ENCODE measurements around the gene GLB1L. TPM values are rescaled to one million over a fixed set of nuclear protein-coding genes. Genes with fewer than 3 reads are reported as not detected.
"Not testable (repeated sequence)": the region's sequence is repeated elsewhere in the genome, so short reads cannot be mapped to it uniquely, and the experiment has no call there.

Gene GLB1L
- total RNA-seq, result 4.2 TPM

GRCh38 chr2:219245148-219245898 is at the start of gene GLB1L, which contains the start of gene STK16:
Gene GLB1L, minus strand, starts transcription at chr2:219245444. Its CDS starts 1,871 bp downstream, at chr2:219243573.
Gene STK16, plus strand, starts transcription at chr2:219245479. Its CDS starts 521 bp downstream, at chr2:219246000.
- DNase-seq (ENCODE audit: low spot score) (peak; percentile 98), ATAC-seq (peak; percentile 97)
- intact Hi-C loops (cut with DNase I), result loop anchor here (1.0 to 10.0 kb wide), 2 partner anchors 22 to 1171 kb away; no protein-coding TSS in a partner anchor

GRCh38 chr2:219294356-219295351 is 49.4 kb upstream of the GLB1L start:
- ATAC-seq, result peak; percentile 83
- DNase-seq (ENCODE audit: low spot score), result peak; percentile 94

GRCh38 chr2:219293736-219294231 is 48.5 kb upstream of the GLB1L start:
- no peak for DNase-seq (ENCODE audit: low spot score)
- no peak for ATAC-seq
- intact Hi-C loops (cut with DNase I), result no loop called here

More at GRCh38 chr2:219294356-219295351, 49.4 kb upstream of the GLB1L start:
- intact Hi-C loops (cut with DNase I), result loop anchor here (5.0 kb wide), 1 partner anchor 132 kb away; the partner anchor contains the start of gene NHEJ1

- ATAC-seq (no peak), DNase-seq (ENCODE audit: low spot score) (peak; percentile 26)
- intact Hi-C loops (cut with DNase I), result no loop called here
Observed at GRCh38 chr2:219292616-219293015, 47.4 kb upstream of the GLB1L start.

GRCh38 chr2:219291910-219292490 is 46.8 kb upstream of the GLB1L start:
- intact Hi-C loops (cut with DNase I), result no loop called here
- DNase-seq (ENCODE audit: low spot score) (peak; percentile 50), ATAC-seq (no peak)

GRCh38 chr2:219291394-219291793 is 46.1 kb upstream of the GLB1L start:
- DNase-seq (ENCODE audit: low spot score) (peak; percentile 48), ATAC-seq (no peak)
- intact Hi-C loops (cut with DNase I), result no loop called here

- intact Hi-C loops (cut with DNase I), result no loop called here
- no peak for ATAC-seq
- DNase-seq (ENCODE audit: low spot score), result peak; percentile 61
Observed at GRCh38 chr2:219290381-219291171, 45.3 kb upstream of the GLB1L start.

- intact Hi-C loops (cut with DNase I), result no loop called here
- DNase-seq (ENCODE audit: low spot score) (peak; percentile 92), ATAC-seq (peak; percentile 86)
Observed at GRCh38 chr2:219289537-219290361, 44.5 kb upstream of the GLB1L start.

GRCh38 chr2:219289195-219289536 is 43.9 kb upstream of the GLB1L start:
- intact Hi-C loops (cut with DNase I), result no loop called here
- ATAC-seq (no peak), DNase-seq (ENCODE audit: low spot score) (no peak)

- DNase-seq (ENCODE audit: low spot score) (peak; percentile 44), ATAC-seq (no peak)
- intact Hi-C loops (cut with DNase I), result no loop called here
Observed at GRCh38 chr2:219287580-219288265, 42.5 kb upstream of the GLB1L start.

GRCh38 chr2:219287116-219287440 is 41.8 kb upstream of the GLB1L start:
- ATAC-seq; intact Hi-C loops (cut with DNase I): not testable (repeated sequence)
- peak; percentile 57 for DNase-seq (ENCODE audit: low spot score)

GRCh38 chr2:219286436-219287115 is 41.3 kb upstream of the GLB1L start:
- DNase-seq (ENCODE audit: low spot score) (peak; percentile 80), ATAC-seq (peak; percentile 29)
- intact Hi-C loops (cut with DNase I), result no loop called here

GRCh38 chr2:219285894-219286425 is 40.7 kb upstream of the GLB1L start:
- peak; percentile 71 for ATAC-seq
- DNase-seq (ENCODE audit: low spot score), result no peak
- intact Hi-C loops (cut with DNase I), result no loop called here

- DNase-seq (ENCODE audit: low spot score) (no peak), ATAC-seq (no peak)
- intact Hi-C loops (cut with DNase I), result no loop called here
Observed at GRCh38 chr2:219285373-219285735, 40.1 kb upstream of the GLB1L start.

- DNase-seq (ENCODE audit: low spot score), result no peak
- intact Hi-C loops (cut with DNase I), result no loop called here
- ATAC-seq, result no peak
Observed at GRCh38 chr2:219284501-219285372, 39.5 kb upstream of the GLB1L start.
